ENCODE data around the gene KIAA0319L. TPM values are rescaled to one million over a fixed set of nuclear protein-coding genes. Genes with fewer than 3 reads are reported as not detected.

Gene KIAA0319L
- total and polyA plus RNA-seq, 8 donors, result 13.1 to 146 (median 39.1) TPM

GRCh38 chr1:35426097-35426586, 131.1 kb downstream of the KIAA0319L start:
- no peak overlapping the region for H3K4me3 ChIP-seq
- no peaks in the 10 kb centered on the region for H3K4me1 ChIP-seq
- TF ChIP-seq POLR2A (IDR thresholded peaks at IDR 0.05) (no peak), EP300 (IDR thresholded peaks at IDR 0.05) (no peak), POLR2AphosphoS5 (IDR thresholded peaks at IDR 0.05) (no peak), CTCF (IDR thresholded peaks at IDR 0.05) (no peak)
- no peaks in the 10 kb centered on the region for H3K9me3 ChIP-seq
- DNase-seq, result no peak
- H3K36me3 ChIP-seq, result peaks cover 0 to 35% (median 24%) of the 10 kb centered on the region in 4 donors
- 42 to 70% (median 58%) methylated on average over 2 of the region's 2 CpGs for WGBS, 5 donors
- H3K27me3 ChIP-seq, result no peaks in the 10 kb centered on the region
- intact Hi-C loops (cut with DNase I; ENCODE audit: low total_unique reads), result no loop called here
- no peak overlapping the region for H3K27ac ChIP-seq

- no peak for DNase-seq
- intact Hi-C loops (cut with DNase I; ENCODE audit: low total_unique reads), result no loop called here
- no peak for TF ChIP-seq EP300 (IDR thresholded peaks at IDR 0.05)
- TF ChIP-seq POLR2A (IDR thresholded peaks at IDR 0.05), result no peak
- TF ChIP-seq CTCF (IDR thresholded peaks at IDR 0.05), result no peak
- TF ChIP-seq POLR2AphosphoS5 (IDR thresholded peaks at IDR 0.05), result no peak
- H3K9me3 ChIP-seq, result no peaks in the 10 kb centered on the region
- no peaks in the 10 kb centered on the region for H3K27me3 ChIP-seq
- peaks cover 24 to 82% (median 75%) of the 10 kb centered on the region in 4 donors for H3K36me3 ChIP-seq
- no peak overlapping the region for H3K27ac ChIP-seq
- H3K4me1 ChIP-seq, result peaks cover 0 to 11% (median 4%) of the 10 kb centered on the region in 4 donors
- no peak overlapping the region for H3K4me3 ChIP-seq
- 86 to 100% (median 99%) methylated on average over 1 of the region's 1 CpG for WGBS, 5 donors
These were observed 148.3 kb downstream of the KIAA0319L start for GRCh38 chr1:35408925-35409324.

GRCh38 chr1:35407743-35408142, 149.5 kb downstream of the KIAA0319L start:
- no peak for TF ChIP-seq POLR2AphosphoS5 (IDR thresholded peaks at IDR 0.05)

GRCh38 chr1:35406103-35406502, 151.1 kb downstream of the KIAA0319L start:
- H3K4me3 ChIP-seq, result no peak overlapping the region
- no peaks in the 10 kb centered on the region for H3K9me3 ChIP-seq
- intact Hi-C loops (cut with DNase I; ENCODE audit: low total_unique reads), result no loop called here
- H3K27me3 ChIP-seq, result no peaks in the 10 kb centered on the region
- H3K4me1 ChIP-seq, result peaks cover 0 to 11% (median 4%) of the 10 kb centered on the region in 4 donors
- H3K27ac ChIP-seq, result no peak overlapping the region
- H3K36me3 ChIP-seq, result peaks cover 24 to 97% (median 96%) of the 10 kb centered on the region in 4 donors
- DNase-seq, result no peak
- TF ChIP-seq CTCF (IDR thresholded peaks at IDR 0.05) (no peak), POLR2A (IDR thresholded peaks at IDR 0.05) (no peak), EP300 (IDR thresholded peaks at IDR 0.05) (no peak), POLR2AphosphoS5 (IDR thresholded peaks at IDR 0.05) (no peak)

More at GRCh38 chr1:35407743-35408142, 149.5 kb downstream of the KIAA0319L start:
- H3K27ac ChIP-seq, result no peak overlapping the region
- H3K36me3 ChIP-seq, result peaks cover 24 to 93% (median 81%) of the 10 kb centered on the region in 4 donors
- intact Hi-C loops (cut with DNase I; ENCODE audit: low total_unique reads), result no loop called here
- H3K4me1 ChIP-seq, result peaks cover 0 to 11% (median 4%) of the 10 kb centered on the region in 4 donors
- no peak overlapping the region for H3K4me3 ChIP-seq
- 28 to 63% (median 58%) methylated on average over 4 of the region's 4 CpGs for WGBS, 5 donors
- H3K27me3 ChIP-seq, result no peaks in the 10 kb centered on the region
- no peaks in the 10 kb centered on the region for H3K9me3 ChIP-seq
- DNase-seq, result no peak

GRCh38 chr1:35401049-35401448, 156.2 kb downstream of the KIAA0319L start:
- Histone ChIP-seq H3K9me3 (no peaks in the 10 kb centered on the region), H3K36me3 (peaks cover 31 to 100% (median 97%) of the 10 kb centered on the region in 4 donors), H3K27me3 (no peaks in the 10 kb centered on the region), H3K4me3 (no peak overlapping the region), H3K27ac (no peak overlapping the region), H3K4me1 (peaks cover 0 to 5% (median 0%) of the 10 kb centered on the region in 4 donors)
- no peak for DNase-seq
- TF ChIP-seq POLR2AphosphoS5 (IDR thresholded peaks at IDR 0.05) (no peak), POLR2A (IDR thresholded peaks at IDR 0.05) (no peak), CTCF (IDR thresholded peaks at IDR 0.05) (no peak), EP300 (IDR thresholded peaks at IDR 0.05) (no peak)
- intact Hi-C loops (cut with DNase I; ENCODE audit: low total_unique reads), result no loop called here

Data from stomach (tissue), 9 donors.